Upper lobe of left lung (tissue), 6 donors: ENCODE measurements around the gene TDRD7. TPM values are rescaled to one million over a fixed set of nuclear protein-coding genes. Genes with fewer than 3 reads are reported as not detected.

ENCODE experiments used
- ATAC-seq, 2 donors: fragments of 200-7000 bp; cut with Tn5 transposase; one replicate each; pipeline ENCODE4 v1.9.1; 2022; ENCODE audit warnings: mild to moderate bottlenecking in 2 of 2, moderate library complexity in 2 of 2; ENCODE audit not compliant: low FRiP score in 2 of 2
- DNase-seq, 2 donors: peaks; one replicate each; pipeline ENCODE4 v3.0.0-alpha.2; 2019 to 2020
- H3K27ac ChIP-seq, 4 donors: fragments of 200-600 bp; sonication (generic); one replicate each; pipeline ENCODE4 v1.5.1; 2016 to 2019
- H3K27me3 ChIP-seq, 4 donors: fragments of 200-600 bp; sonication (generic); one replicate each; pipeline ENCODE4 v1.5.1; 2017 to 2019
- H3K36me3 ChIP-seq, 4 donors: fragments of 200-600 bp; sonication (generic); one replicate each; pipeline ENCODE4 v1.5.1; 2016 to 2019
- H3K4me1 ChIP-seq, 4 donors: fragments of 200-600 bp; sonication (generic); one replicate each; pipeline ENCODE4 v1.5.1; 2018 to 2019
- H3K4me3 ChIP-seq, 4 donors: fragments of 200-600 bp; sonication (generic); one replicate each; pipeline ENCODE4 v1.5.1; 2017 to 2019; ENCODE audit warnings: mild to moderate bottlenecking in 2 of 4, moderate library complexity in 1 of 4
- H3K9me3 ChIP-seq, 4 donors: fragments of 200-600 bp; sonication (generic); one replicate each; pipeline ENCODE4 v1.5.1; 2018 to 2019
- EP300 ChIP-seq, 4 donors: sonication (generic); formaldehyde crosslinking; IDR thresholded peaks; one replicate each; pipeline ENCODE4 v1.5.1; 2017; ENCODE audit warnings: antibody characterized with exemption in 4 of 4, control low read depth in 2 of 4
- POLR2A ChIP-seq, 4 donors: fragments of 450-650 bp; IDR thresholded peaks; one replicate each; pipeline ENCODE4 v1.5.1; 2016 to 2017; ENCODE audit warnings: antibody characterized with exemption in 4 of 4, mild to moderate bottlenecking in 2 of 4
- POLR2AphosphoS5 ChIP-seq, 2 donors: sonication (generic); formaldehyde crosslinking; IDR thresholded peaks; one replicate each; pipeline ENCODE4 v1.5.1; 2017; ENCODE audit warnings: antibody characterized with exemption in 2 of 2
- WGBS, 2 donors: methylation state at CpG; one replicate each; pipeline ENCODE4 v1.1.5; 2017 to 2018; 5-methylcytosine and 5-hydroxymethylcytosine counted together
- total RNA-seq, 6 donors: library from RNA; depleted of rRNA in 4 of 6; stranded (reverse); fragments of >200 nt in 4 of 6; gene quantifications; one replicate each; pipeline versions ENCODE4 v1.1.0 to v1.2.1, GENCODE V29; 2016 to 2021
- TF ChIP-seq, protein P1 (sequence below), 6 experiments: fragments of 450-650 bp in 4 of 6; fragments of 200-600 bp in 2 of 6; sonication (generic) in 2 of 6; IDR thresholded peaks; one replicate each; pipeline ENCODE4 v1.5.1; 2016 to 2019; ENCODE audit warnings: antibody characterized with exemption in 6 of 6
- donor health status: DM: no; HTN: no; CAD: no; lungs with moderate emphysema.
- donor health status: DM: no; HTN: yes; CAD: no; lungs with severe emphysema.

The TDRD7 gene
- total RNA-seq, 6 donors from 2014 or later: 9.0 to 21.0 (median 15.3) TPM

DNA sequence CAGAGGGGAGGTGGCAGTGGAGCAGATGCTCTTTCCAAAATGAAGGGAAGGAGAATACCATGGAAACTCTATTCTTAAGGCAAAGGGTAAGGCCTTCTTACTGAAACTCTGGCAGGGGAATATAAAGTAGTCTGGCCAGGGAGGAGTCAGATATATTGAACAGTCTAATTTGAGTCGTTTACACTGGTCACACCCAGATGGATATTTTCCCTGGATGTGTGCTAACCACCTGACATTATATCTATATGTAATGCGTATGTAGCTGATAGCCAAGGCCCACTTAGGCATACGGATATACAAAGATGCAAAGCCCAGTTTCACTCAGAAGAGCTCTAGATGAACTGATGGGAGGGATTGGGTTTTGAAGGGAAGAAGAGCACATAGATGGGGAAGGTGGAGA lies 7.0 kb downstream of the TDRD7 start:
- DNase-seq: no peak
- no peak overlapping the region for H3K27ac ChIP-seq
- no peak overlapping the region for H3K4me3 ChIP-seq
- H3K4me1 ChIP-seq: peaks cover 3 to 15% (median 7%) of the 10 kb centered on the region in 4 donors
- TF ChIP-seq POLR2A (IDR thresholded peaks at IDR 0.05) (no peak), EP300 (IDR thresholded peaks at IDR 0.05) (no peak), POLR2AphosphoS5 (IDR thresholded peaks at IDR 0.05) (no peak)
- no peaks in the 10 kb centered on the region for H3K27me3 ChIP-seq
- H3K9me3 ChIP-seq: no peaks in the 10 kb centered on the region
- H3K36me3 ChIP-seq: no peaks in the 10 kb centered on the region
- WGBS, 2 donors: 92 to 95% methylated on average over 3 of the region's 3 CpGs
- ATAC-seq: peak in 1 of 2 donors; percentile 14

DNA sequence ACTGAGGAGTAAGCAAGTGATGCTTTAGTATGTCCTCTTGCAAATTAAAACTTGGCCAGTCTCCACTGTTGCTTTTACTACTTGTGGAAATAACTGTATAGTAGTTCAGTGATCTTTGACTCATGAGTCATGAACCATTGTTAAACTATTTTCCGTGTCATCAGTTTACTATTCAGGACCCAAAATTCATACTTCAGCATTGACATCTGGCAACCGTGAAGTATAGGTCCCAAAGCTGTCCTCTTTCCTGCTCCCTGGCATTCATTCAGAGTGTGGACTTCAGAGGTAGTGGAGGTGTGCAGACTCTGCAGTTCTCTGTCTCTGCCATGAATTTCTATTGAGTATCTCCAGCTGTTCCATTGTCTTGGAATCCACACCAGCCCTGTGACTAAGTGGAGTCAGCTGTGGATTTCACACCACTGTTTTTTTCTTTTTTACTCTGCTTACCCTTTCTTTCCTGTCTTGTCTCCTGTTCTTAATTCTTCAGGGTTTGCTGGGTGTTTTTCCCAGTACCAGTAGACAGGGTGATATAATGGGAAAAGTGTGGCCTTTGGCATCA lies 7.5 kb downstream of the TDRD7 start:
- TF ChIP-seq POLR2AphosphoS5 (IDR thresholded peaks at IDR 0.05) (no peak), POLR2A (IDR thresholded peaks at IDR 0.05) (no peak), EP300 (IDR thresholded peaks at IDR 0.05) (no peak)
- TF ChIP-seq, protein P1, sequence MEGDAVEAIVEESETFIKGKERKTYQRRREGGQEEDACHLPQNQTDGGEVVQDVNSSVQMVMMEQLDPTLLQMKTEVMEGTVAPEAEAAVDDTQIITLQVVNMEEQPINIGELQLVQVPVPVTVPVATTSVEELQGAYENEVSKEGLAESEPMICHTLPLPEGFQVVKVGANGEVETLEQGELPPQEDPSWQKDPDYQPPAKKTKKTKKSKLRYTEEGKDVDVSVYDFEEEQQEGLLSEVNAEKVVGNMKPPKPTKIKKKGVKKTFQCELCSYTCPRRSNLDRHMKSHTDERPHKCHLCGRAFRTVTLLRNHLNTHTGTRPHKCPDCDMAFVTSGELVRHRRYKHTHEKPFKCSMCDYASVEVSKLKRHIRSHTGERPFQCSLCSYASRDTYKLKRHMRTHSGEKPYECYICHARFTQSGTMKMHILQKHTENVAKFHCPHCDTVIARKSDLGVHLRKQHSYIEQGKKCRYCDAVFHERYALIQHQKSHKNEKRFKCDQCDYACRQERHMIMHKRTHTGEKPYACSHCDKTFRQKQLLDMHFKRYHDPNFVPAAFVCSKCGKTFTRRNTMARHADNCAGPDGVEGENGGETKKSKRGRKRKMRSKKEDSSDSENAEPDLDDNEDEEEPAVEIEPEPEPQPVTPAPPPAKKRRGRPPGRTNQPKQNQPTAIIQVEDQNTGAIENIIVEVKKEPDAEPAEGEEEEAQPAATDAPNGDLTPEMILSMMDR (IDR thresholded peaks at IDR 0.05): no peak
- 51 to 76% methylated on average over 2 of the region's 2 CpGs for WGBS, 2 donors
- Histone ChIP-seq H3K9me3 (no peaks in the 10 kb centered on the region), H3K4me1 (peaks cover 0 to 12% (median 5%) of the 10 kb centered on the region in 4 donors), H3K27me3 (no peaks in the 10 kb centered on the region), H3K4me3 (no peak overlapping the region), H3K27ac (peak overlapping the region in 1 of 4 donors; percentile 11), H3K36me3 (no peaks in the 10 kb centered on the region)
- ATAC-seq: peak in 1 of 2 donors; percentile 34
- DNase-seq: no peak

DNA sequence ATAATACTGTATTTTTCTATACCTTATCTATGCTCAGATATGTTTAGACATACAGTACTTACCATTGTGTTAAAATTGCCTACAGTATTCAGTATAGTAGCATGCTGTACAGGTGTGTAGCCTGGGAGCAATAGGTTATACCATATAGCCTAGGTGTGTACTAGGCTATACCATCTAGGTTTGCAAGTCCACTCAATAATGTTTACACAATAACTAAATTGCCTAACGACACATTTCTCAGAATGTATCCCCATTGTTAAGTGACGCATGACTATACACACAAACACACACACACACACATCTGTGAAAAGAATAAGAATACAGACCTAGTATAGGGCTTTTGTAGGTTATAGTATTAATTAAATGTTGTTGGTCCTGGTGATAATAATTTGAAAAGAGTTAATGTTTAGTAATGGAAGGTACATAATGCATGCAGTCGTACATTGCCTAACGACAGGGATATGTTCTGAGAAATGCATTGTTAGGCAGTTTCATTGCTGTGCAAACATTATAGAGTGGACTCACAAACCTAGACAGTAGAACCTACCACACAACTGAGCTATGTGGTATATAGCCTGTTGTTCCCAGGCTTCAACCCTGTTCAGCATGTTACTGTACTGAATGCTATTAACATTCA lies 13.6 kb downstream of the TDRD7 start:
- ATAC-seq (no peak), DNase-seq (no peak)
- no peak overlapping the region for H3K4me3 ChIP-seq
- H3K4me1 ChIP-seq: no peaks in the 10 kb centered on the region
- H3K27me3 ChIP-seq: no peaks in the 10 kb centered on the region
- H3K27ac ChIP-seq: no peak overlapping the region
- H3K9me3 ChIP-seq: no peaks in the 10 kb centered on the region
- H3K36me3 ChIP-seq: peaks cover 0 to 24% (median 10%) of the 10 kb centered on the region in 4 donors
- TF ChIP-seq POLR2A (IDR thresholded peaks at IDR 0.05) (no peak), EP300 (IDR thresholded peaks at IDR 0.05) (no peak), POLR2AphosphoS5 (IDR thresholded peaks at IDR 0.05) (no peak)
- TF ChIP-seq, protein P1 (IDR thresholded peaks at IDR 0.05): no peak
- 67 to 81% methylated on average over 4 of the region's 4 CpGs for WGBS, 2 donors

DNA sequence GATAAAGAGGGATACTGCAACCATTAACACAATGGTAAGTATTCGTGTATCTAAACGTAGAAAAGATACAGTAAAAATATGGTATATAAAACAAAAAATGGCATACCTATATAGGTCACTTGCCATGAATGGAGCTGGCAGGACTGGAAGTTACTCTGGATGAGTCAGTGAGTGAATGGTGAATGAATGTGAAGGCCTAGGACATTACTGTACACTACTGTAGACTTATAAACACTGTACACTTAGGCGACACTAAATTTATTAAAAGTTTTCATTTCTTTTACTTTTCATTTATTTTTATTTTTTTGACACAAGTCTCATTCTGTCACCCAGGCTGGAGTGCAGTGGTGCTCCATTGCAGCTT lies 14.1 kb downstream of the TDRD7 start:
- ATAC-seq: no peak
- 92 to 98% methylated on average over 3 of the region's 3 CpGs for WGBS, 2 donors

DNA sequence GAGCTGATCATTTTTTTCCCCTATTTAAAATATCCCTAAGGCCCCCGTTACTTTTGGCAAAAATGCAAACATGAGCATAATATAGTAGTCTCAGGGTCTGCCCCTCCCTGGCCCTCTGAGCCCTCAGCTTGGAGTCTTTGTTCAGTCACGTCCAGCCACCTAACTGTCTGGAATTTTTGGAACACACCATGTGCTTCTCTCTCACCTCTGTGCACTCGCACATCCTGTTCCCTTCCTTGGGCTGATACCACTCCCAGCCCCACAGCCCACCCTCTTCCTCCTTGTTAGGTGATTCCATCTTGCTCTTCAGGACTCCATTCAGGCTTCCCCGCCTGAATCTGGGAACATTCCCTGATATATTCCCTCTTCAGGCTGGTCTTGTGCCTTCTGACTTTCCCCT lies 16.0 kb downstream of the TDRD7 start:
- H3K36me3 ChIP-seq: peaks cover 0 to 48% (median 18%) of the 10 kb centered on the region in 4 donors
- H3K4me1 ChIP-seq: no peaks in the 10 kb centered on the region
- H3K27ac ChIP-seq: no peak overlapping the region
- no peak overlapping the region for H3K4me3 ChIP-seq
- 93 to 95% methylated on average over 4 of the region's 4 CpGs for WGBS, 2 donors
- no peaks in the 10 kb centered on the region for H3K27me3 ChIP-seq
- TF ChIP-seq EP300 (IDR thresholded peaks at IDR 0.05) (no peak), POLR2A (IDR thresholded peaks at IDR 0.05) (no peak), POLR2AphosphoS5 (IDR thresholded peaks at IDR 0.05) (no peak)
- TF ChIP-seq, protein P1 (IDR thresholded peaks at IDR 0.05): no peak
- no peaks in the 10 kb centered on the region for H3K9me3 ChIP-seq
- DNase-seq: no peak
- no peak for ATAC-seq

More for the DNA sequence above, 14.1 kb downstream of the TDRD7 start:
- TF ChIP-seq EP300 (IDR thresholded peaks at IDR 0.05) (no peak), POLR2A (IDR thresholded peaks at IDR 0.05) (no peak), POLR2AphosphoS5 (IDR thresholded peaks at IDR 0.05) (no peak)
- TF ChIP-seq, protein P1 (IDR thresholded peaks at IDR 0.05): no peak
- Histone ChIP-seq H3K27ac (no peak overlapping the region), H3K9me3 (no peaks in the 10 kb centered on the region), H3K27me3 (no peaks in the 10 kb centered on the region), H3K4me1 (no peaks in the 10 kb centered on the region), H3K36me3 (peaks cover 0 to 29% (median 10%) of the 10 kb centered on the region in 4 donors), H3K4me3 (no peak overlapping the region)
- DNase-seq: no peak
